ENCODE measurements around the gene DCC. TPM values are rescaled to one million over a fixed set of nuclear protein-coding genes. Genes with fewer than 3 reads are reported as not detected.

DCC gene
- total RNA-seq, 1 donor from 2014 or later: 5.6 TPM

- no peak overlapping the region for H3K27ac Mint-ChIP-seq (ENCODE audit: unreplicated experiment)
- H3K4me3 Mint-ChIP-seq (ENCODE audit: unreplicated experiment): no peak overlapping the region
- peaks cover 2% of the 10 kb centered on the region for H3K27me3 Mint-ChIP-seq (ENCODE audit: unreplicated experiment)
- no peak for TF ChIP-seq CTCF (IDR thresholded peaks at IDR 0.05; ENCODE audit: partially characterized antibody, unreplicated experiment)
- no peaks in the 10 kb centered on the region for H3K9me3 Mint-ChIP-seq (ENCODE audit: unreplicated experiment)
- no peaks in the 10 kb centered on the region for H3K36me3 Mint-ChIP-seq (ENCODE audit: unreplicated experiment)
- no peaks in the 10 kb centered on the region for H3K4me1 Mint-ChIP-seq (ENCODE audit: low read depth, unreplicated experiment)
- DNase-seq: no peak
Observed at GRCh38 chr18:52937840-52938239, 597.8 kb downstream of the DCC start.

GRCh38 chr18:52945552-52945951 is 605.6 kb downstream of the DCC start:
- Mint-ChIP-seq H3K4me1 (ENCODE audit: low read depth, unreplicated experiment) (no peaks in the 10 kb centered on the region), H3K27ac (ENCODE audit: unreplicated experiment) (no peak overlapping the region), H3K9me3 (ENCODE audit: unreplicated experiment) (no peaks in the 10 kb centered on the region), H3K4me3 (ENCODE audit: unreplicated experiment) (no peak overlapping the region), H3K36me3 (ENCODE audit: unreplicated experiment) (no peaks in the 10 kb centered on the region), H3K27me3 (ENCODE audit: unreplicated experiment) (peaks cover 2% of the 10 kb centered on the region)
- no peak for DNase-seq
- no peak for TF ChIP-seq CTCF (IDR thresholded peaks at IDR 0.05; ENCODE audit: partially characterized antibody, unreplicated experiment)

- peaks cover 4% of the 10 kb centered on the region for H3K27me3 Mint-ChIP-seq (ENCODE audit: unreplicated experiment)
- H3K36me3 Mint-ChIP-seq (ENCODE audit: unreplicated experiment): no peaks in the 10 kb centered on the region
- no peak overlapping the region for H3K27ac Mint-ChIP-seq (ENCODE audit: unreplicated experiment)
- no peak for DNase-seq
- H3K9me3 Mint-ChIP-seq (ENCODE audit: unreplicated experiment): no peaks in the 10 kb centered on the region
- TF ChIP-seq CTCF (IDR thresholded peaks at IDR 0.05; ENCODE audit: partially characterized antibody, unreplicated experiment): no peak
- no peaks in the 10 kb centered on the region for H3K4me1 Mint-ChIP-seq (ENCODE audit: low read depth, unreplicated experiment)
- no peak overlapping the region for H3K4me3 Mint-ChIP-seq (ENCODE audit: unreplicated experiment)
Observed at GRCh38 chr18:52948868-52949444, 609.0 kb downstream of the DCC start.

- Mint-ChIP-seq H3K4me3 (ENCODE audit: unreplicated experiment) (no peak overlapping the region), H3K27ac (ENCODE audit: unreplicated experiment) (no peak overlapping the region)
Observed at GRCh38 chr18:52950155-52950554, 610.2 kb downstream of the DCC start.

More at GRCh38 chr18:52950155-52950554, 610.2 kb downstream of the DCC start:
- no peak for TF ChIP-seq CTCF (IDR thresholded peaks at IDR 0.05; ENCODE audit: partially characterized antibody, unreplicated experiment)
- Mint-ChIP-seq H3K4me1 (ENCODE audit: low read depth, unreplicated experiment) (no peaks in the 10 kb centered on the region), H3K36me3 (ENCODE audit: unreplicated experiment) (no peaks in the 10 kb centered on the region), H3K27me3 (ENCODE audit: unreplicated experiment) (peaks cover 4% of the 10 kb centered on the region), H3K9me3 (ENCODE audit: unreplicated experiment) (no peaks in the 10 kb centered on the region)
- DNase-seq: no peak
